Caco-2 (cell line): ENCODE measurements around the gene INPP4B. TPM values are rescaled to one million over a fixed set of nuclear protein-coding genes. Genes with fewer than 3 reads are reported as not detected.
"Not testable (repeated sequence)": the region's sequence is repeated elsewhere in the genome, so short reads cannot be mapped to it uniquely, and the experiment has no call there.

ENCODE experiments used
- BruUV-seq: library from RNA; stranded (reverse); fragments of 400-500 nt; replicated peaks from 2 replicates; lab custom pipeline; 2021; lab: Mats Ljungman, UMichigan
- CTCF ChIA-PET: fragments of 300-600 bp; sonication (Branson Sonifier 250); formaldehyde crosslinking; loops from one replicate; lab custom pipeline; 2022; ENCODE audit warnings: antibody characterized with exemption; lab: Charles Lee
- POLR2A ChIA-PET: fragments of 300-600 bp; sonication (Branson Sonifier 250); formaldehyde crosslinking; loops from one replicate; lab custom pipeline; 2022; ENCODE audit warnings: antibody characterized with exemption; lab: Charles Lee
- DNase-seq, 2 experiments: peaks; one replicate each; pipeline versions ENCODE4 v3.0.0 to v3.0.0-alpha.2; 2020 to 2022
- H3K27me3 ChIP-seq: replicated peaks from 2 replicates; pipeline ENCODE4 v1.6.0; 2011; ENCODE audit warnings: low read length; ENCODE audit not compliant: control insufficient read depth, insufficient read depth
- H3K36me3 ChIP-seq: 2 replicates; pipeline ENCODE4 v1.5.1; 2011; ENCODE audit warnings: low read length; ENCODE audit not compliant: control insufficient read depth, insufficient read depth
- H3K4me1 ChIP-seq: fragments of 250-450 bp; sonication (Bioruptor Pico); 2 replicates; pipeline ENCODE4 v1.5.1; 2020; ENCODE audit warnings: mild to moderate bottlenecking
- H3K4me3 ChIP-seq: 2 replicates; pipeline ENCODE4 v1.5.1; 2011; ENCODE audit warnings: low read depth, mild to moderate bottlenecking, control low read depth, low read length
- H3K9me3 ChIP-seq: fragments of 250-450 bp; sonication (Bioruptor Pico); 2 replicates; pipeline ENCODE4 v1.5.1; 2020; ENCODE audit warnings: mild to moderate bottlenecking, moderate library complexity
- H3K27ac Mint-ChIP-seq: one replicate; pipeline ENCODE4 v1.8.0; 2022; ENCODE audit warnings: mixed read lengths; ENCODE audit not compliant: unreplicated experiment
- H3K27me3 Mint-ChIP-seq: one replicate; pipeline ENCODE4 v1.8.0; 2022; ENCODE audit warnings: mixed read lengths; ENCODE audit not compliant: insufficient read depth, unreplicated experiment
- H3K36me3 Mint-ChIP-seq: one replicate; pipeline ENCODE4 v1.8.0; 2022; ENCODE audit warnings: mild to moderate bottlenecking, mixed read lengths; ENCODE audit not compliant: insufficient read depth, unreplicated experiment
- H3K4me1 Mint-ChIP-seq: one replicate; pipeline ENCODE4 v1.8.0; 2022; ENCODE audit warnings: low read depth, mixed read lengths; ENCODE audit not compliant: unreplicated experiment
- H3K4me3 Mint-ChIP-seq: one replicate; pipeline ENCODE4 v1.8.0; 2022; ENCODE audit warnings: mild to moderate bottlenecking, moderate library complexity, mixed read lengths; ENCODE audit not compliant: unreplicated experiment
- H3K9me3 Mint-ChIP-seq: one replicate; pipeline ENCODE4 v1.8.0; 2022; ENCODE audit warnings: mixed read lengths; ENCODE audit not compliant: unreplicated experiment
- CTCF ChIP-seq, 2 experiments: fragments of 200-600 bp in 1 of 2; IDR thresholded peaks; 1 replicate in 1 of 2; 2 replicates in 1 of 2; pipeline versions ENCODE4 v1.5.1 to v1.8.0; 2011 to 2022; ENCODE audit warnings: antibody characterized with exemption in 1 of 2, control low read depth in 1 of 2, inconsistent platforms in 1 of 2, low read depth in 1 of 2, low read length in 1 of 2, mild to moderate bottlenecking in 1 of 2, moderate library complexity in 1 of 2; ENCODE audit not compliant: insufficient read depth in 1 of 2, severe bottlenecking in 1 of 2, unreplicated experiment in 1 of 2
- intact Hi-C: fragments of 100-400 bp; cut with micrococcal nuclease; formaldehyde crosslinking; loops from one replicate; pipeline ENCODE4 v1.10.0; 2022; ENCODE audit not compliant: unreplicated experiment
- total RNA-seq: library from RNA; stranded (reverse); gene quantifications from 2 replicates; pipeline ENCODE4 v1.2.3, GENCODE V29; 2022

INPP4B gene
- total RNA-seq, 1 experiment from 2014 or later: 10.3 TPM

- TF ChIP-seq CTCF (IDR thresholded peaks at IDR 0.05; ENCODE audit: insufficient read depth in 1 of 2, low read depth in 1 of 2, low read length in 1 of 2, severe bottlenecking in 1 of 2, unreplicated experiment in 1 of 2): no peak
- no peak overlapping the region for H3K27ac Mint-ChIP-seq
These were observed 36.5 kb downstream of the INPP4B start for GRCh38 chr4:142809559-142809958.

GRCh38 chr4:142803879-142804278, 42.2 kb downstream of the INPP4B start:
- H3K4me3 Mint-ChIP-seq, H3K4me3 ChIP-seq, H3K27ac Mint-ChIP-seq, H3K27me3 Mint-ChIP-seq, intact Hi-C loops, H3K9me3 Mint-ChIP-seq, CTCF ChIA-PET, H3K36me3 Mint-ChIP-seq, POLR2A ChIA-PET, H3K4me1 Mint-ChIP-seq, H3K27me3 ChIP-seq, BruUV-seq, H3K36me3 ChIP-seq, DNase-seq, H3K4me1 ChIP-seq, H3K9me3 ChIP-seq: not testable (repeated sequence)

More at GRCh38 chr4:142809559-142809958, 36.5 kb downstream of the INPP4B start:
- intact Hi-C loops: no loop called here
- Mint-ChIP-seq H3K4me3 (no peak overlapping the region), H3K9me3 (no peaks in the 10 kb centered on the region), H3K27me3 (peaks cover 4% of the 10 kb centered on the region), H3K36me3 (no peaks in the 10 kb centered on the region), H3K4me1 (no peaks in the 10 kb centered on the region)
- no peaks in the 10 kb centered on the region for H3K36me3 ChIP-seq
- H3K9me3 ChIP-seq: no peaks in the 10 kb centered on the region
- H3K4me3 ChIP-seq: no peak overlapping the region
- no peaks in the 10 kb centered on the region for H3K4me1 ChIP-seq
- no peaks in the 10 kb centered on the region for H3K27me3 ChIP-seq
- no peak for DNase-seq
- POLR2A ChIA-PET: no interaction called here
- no TSS peak for BruUV-seq
- CTCF ChIA-PET: no interaction called here

- DNase-seq: no peak
- CTCF ChIA-PET: no interaction called here
- POLR2A ChIA-PET: no interaction called here
- no TSS peak for BruUV-seq
- no peaks in the 10 kb centered on the region for H3K4me1 ChIP-seq
- H3K9me3 ChIP-seq: no peaks in the 10 kb centered on the region
- Mint-ChIP-seq H3K4me1 (no peaks in the 10 kb centered on the region), H3K36me3 (no peaks in the 10 kb centered on the region), H3K27ac (no peak overlapping the region), H3K27me3 (peaks cover 5% of the 10 kb centered on the region), H3K9me3 (no peaks in the 10 kb centered on the region), H3K4me3 (no peak overlapping the region)
- no peaks in the 10 kb centered on the region for H3K27me3 ChIP-seq
- no peak overlapping the region for H3K4me3 ChIP-seq
- intact Hi-C loops: no loop called here
- H3K36me3 ChIP-seq: no peaks in the 10 kb centered on the region
- no peak for TF ChIP-seq CTCF (IDR thresholded peaks at IDR 0.05; ENCODE audit: insufficient read depth in 1 of 2, low read depth in 1 of 2, low read length in 1 of 2, severe bottlenecking in 1 of 2, unreplicated experiment in 1 of 2)
These were observed 44.1 kb downstream of the INPP4B start for GRCh38 chr4:142801966-142802365.

- Histone ChIP-seq H3K36me3 (no peaks in the 10 kb centered on the region), H3K9me3 (no peaks in the 10 kb centered on the region), H3K4me1 (no peaks in the 10 kb centered on the region), H3K27me3 (no peaks in the 10 kb centered on the region), H3K4me3 (no peak overlapping the region)
- Mint-ChIP-seq H3K4me3 (no peak overlapping the region), H3K27ac (no peak overlapping the region), H3K36me3 (no peaks in the 10 kb centered on the region), H3K4me1 (no peaks in the 10 kb centered on the region), H3K27me3 (no peaks in the 10 kb centered on the region), H3K9me3 (no peaks in the 10 kb centered on the region)
- ChIA-PET CTCF (no interaction called here), POLR2A (no interaction called here)
- intact Hi-C loops: no loop called here
- no peak for TF ChIP-seq CTCF (IDR thresholded peaks at IDR 0.05; ENCODE audit: insufficient read depth in 1 of 2, low read depth in 1 of 2, low read length in 1 of 2, severe bottlenecking in 1 of 2, unreplicated experiment in 1 of 2)
- BruUV-seq: no TSS peak
- DNase-seq: no peak
These were observed 65.0 kb downstream of the INPP4B start for GRCh38 chr4:142781114-142781513.
